Activated naive CD8-positive, alpha-beta T cell treated with anti-CD3 and anti-CD28 coated beads, Interleukin-2, amount 10 ng/mL, durations not matched to agents 7 days and 5 days (primary cell): Measurements from ENCODE around the gene RND3. TPM values are rescaled to one million over a fixed set of nuclear protein-coding genes. Genes with fewer than 3 reads are reported as not detected.

Source experiments
- ATAC-seq: fragments of 150-1000 bp; cut with Tn5 transposase; one replicate; pipeline ENCODE4 v1.10.0; 2021; ENCODE audit warnings: low read depth, moderate library complexity
- POLR2A ChIA-PET: fragments of 350-600 bp; sonication (Branson Sonifier 250); formaldehyde crosslinking; loops from one replicate; lab custom pipeline; 2021; ENCODE audit warnings: antibody characterized with exemption; lab: Charles Lee
- DNase-seq: peaks from one replicate; pipeline ENCODE4 v3.0.0; 2021
- H3K27ac Mint-ChIP-seq: one replicate; pipeline ENCODE4 v1.8.0; 2022; ENCODE audit warnings: mild to moderate bottlenecking, mixed read lengths
- H3K27me3 Mint-ChIP-seq: one replicate; pipeline ENCODE4 v1.8.0; 2022; ENCODE audit warnings: mild to moderate bottlenecking, moderate library complexity, mixed read lengths
- H3K36me3 Mint-ChIP-seq: one replicate; pipeline ENCODE4 v1.8.0; 2021; ENCODE audit warnings: mild to moderate bottlenecking, mixed read lengths
- H3K4me1 Mint-ChIP-seq: one replicate; pipeline ENCODE4 v1.8.0; 2021; ENCODE audit warnings: mixed read lengths
- H3K4me3 Mint-ChIP-seq: one replicate; pipeline ENCODE4 v1.8.0; 2022; ENCODE audit warnings: mild to moderate bottlenecking, moderate library complexity, mixed read lengths
- H3K9me3 Mint-ChIP-seq: one replicate; pipeline ENCODE4 v1.8.0; 2021; ENCODE audit warnings: mixed read lengths
- total RNA-seq, 2 experiments: library from RNA; stranded (reverse); gene quantifications; one replicate each; pipeline ENCODE4 v1.2.3, GENCODE V29; 2021

Gene RND3
- total RNA-seq = not detected

- POLR2A ChIA-PET = no interaction called here
- H3K36me3 Mint-ChIP-seq = peaks cover 2% of the 10 kb centered on the region
- no peaks in the 10 kb centered on the region for H3K9me3 Mint-ChIP-seq
- peak within 1 kb of the TSS; percentile 62 for H3K4me3 Mint-ChIP-seq
- DNase-seq (peak; percentile 46), ATAC-seq (peak; percentile 58)
- peaks cover 9% of the 10 kb centered on the region for H3K4me1 Mint-ChIP-seq
- peaks cover 49% of the 10 kb centered on the region for H3K27me3 Mint-ChIP-seq
- H3K27ac Mint-ChIP-seq = no peak within 1 kb of the TSS
Measured at GRCh38 chr2:150487537-150488429, at the start of gene RND3. TSS of gene RND3 (minus strand) at chr2:150487667. CDS start at chr2:150487417, 250 bp downstream.

GRCh38 chr2:150535176-150535575 lies 47.7 kb upstream of the RND3 start:
- no peaks in the 10 kb centered on the region for H3K27me3 Mint-ChIP-seq
- H3K4me1 Mint-ChIP-seq = no peaks in the 10 kb centered on the region
- POLR2A ChIA-PET = no interaction called here
- no peaks in the 10 kb centered on the region for H3K9me3 Mint-ChIP-seq
- no peak for ATAC-seq
- no peak for DNase-seq
- no peak overlapping the region for H3K4me3 Mint-ChIP-seq
- H3K36me3 Mint-ChIP-seq = no peaks in the 10 kb centered on the region
- H3K27ac Mint-ChIP-seq = no peak overlapping the region

GRCh38 chr2:150532879-150533278 lies 45.4 kb upstream of the RND3 start:
- DNase-seq (no peak), ATAC-seq (no peak)
- no peaks in the 10 kb centered on the region for H3K9me3 Mint-ChIP-seq
- peaks cover 1% of the 10 kb centered on the region for H3K4me1 Mint-ChIP-seq
- POLR2A ChIA-PET = no interaction called here
- no peak overlapping the region for H3K27ac Mint-ChIP-seq
- H3K36me3 Mint-ChIP-seq = no peaks in the 10 kb centered on the region
- H3K4me3 Mint-ChIP-seq = no peak overlapping the region
- H3K27me3 Mint-ChIP-seq = no peaks in the 10 kb centered on the region

GRCh38 chr2:150532020-150532419 lies 44.6 kb upstream of the RND3 start:
- ATAC-seq = no peak
- H3K36me3 Mint-ChIP-seq = no peaks in the 10 kb centered on the region
- peaks cover 1% of the 10 kb centered on the region for H3K4me1 Mint-ChIP-seq
- DNase-seq = no peak
- no peaks in the 10 kb centered on the region for H3K27me3 Mint-ChIP-seq
- H3K4me3 Mint-ChIP-seq = no peak overlapping the region
- no peak overlapping the region for H3K27ac Mint-ChIP-seq
- POLR2A ChIA-PET = no interaction called here
- no peaks in the 10 kb centered on the region for H3K9me3 Mint-ChIP-seq

DNA sequence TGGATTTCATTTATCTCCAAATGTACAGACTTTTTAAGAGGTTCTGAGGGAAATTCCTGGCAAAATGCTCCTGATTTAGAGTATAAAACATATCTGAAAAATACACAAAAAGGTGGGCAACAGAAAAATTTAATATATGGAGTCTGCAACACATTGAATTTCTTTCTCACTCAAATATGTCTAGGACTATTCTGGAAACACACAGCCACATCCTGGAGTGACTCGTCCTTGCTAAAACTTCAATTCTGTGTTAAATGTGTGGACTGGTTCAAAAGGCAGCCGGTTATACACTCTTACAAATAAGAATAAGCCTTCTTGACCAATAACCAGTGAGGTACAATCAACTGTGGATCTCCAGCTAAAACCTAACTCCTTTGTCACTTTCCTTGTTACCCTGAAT lies 44.1 kb upstream of the RND3 start:
- Mint-ChIP-seq H3K9me3 (no peaks in the 10 kb centered on the region), H3K27me3 (no peaks in the 10 kb centered on the region), H3K36me3 (no peaks in the 10 kb centered on the region), H3K4me3 (no peak overlapping the region), H3K4me1 (peaks cover 1% of the 10 kb centered on the region), H3K27ac (no peak overlapping the region)
- ATAC-seq (no peak), DNase-seq (no peak)
- POLR2A ChIA-PET = no interaction called here

DNA sequence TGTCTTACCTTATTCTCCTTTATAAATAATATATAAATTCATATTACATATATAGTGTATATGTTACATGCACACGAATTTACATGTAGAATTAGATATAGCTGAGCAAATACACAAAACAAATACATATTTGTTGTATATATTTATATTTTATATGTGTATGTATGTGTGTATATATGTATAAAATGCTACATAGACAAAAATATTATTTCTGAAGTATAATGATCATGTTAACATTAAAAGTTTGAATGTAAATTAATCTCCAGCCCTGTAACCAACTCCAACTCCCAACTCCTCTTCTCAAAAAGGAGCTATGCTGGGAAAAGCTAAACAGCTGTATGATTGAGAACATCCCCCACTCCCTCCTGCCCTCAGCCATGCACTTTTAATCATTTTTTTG lies 42.7 kb upstream of the RND3 start:
- POLR2A ChIA-PET = no interaction called here
- H3K36me3 Mint-ChIP-seq = no peaks in the 10 kb centered on the region
- no peaks in the 10 kb centered on the region for H3K9me3 Mint-ChIP-seq
- no peaks in the 10 kb centered on the region for H3K27me3 Mint-ChIP-seq
- peaks cover 1% of the 10 kb centered on the region for H3K4me1 Mint-ChIP-seq
- DNase-seq (no peak), ATAC-seq (no peak)
- no peak overlapping the region for H3K27ac Mint-ChIP-seq
- no peak overlapping the region for H3K4me3 Mint-ChIP-seq

- no peaks in the 10 kb centered on the region for H3K27me3 Mint-ChIP-seq
- DNase-seq (no peak), ATAC-seq (no peak)
- H3K4me3 Mint-ChIP-seq = no peak overlapping the region
- H3K9me3 Mint-ChIP-seq = no peaks in the 10 kb centered on the region
- H3K4me1 Mint-ChIP-seq = peaks cover 1% of the 10 kb centered on the region
- no peaks in the 10 kb centered on the region for H3K36me3 Mint-ChIP-seq
- POLR2A ChIA-PET = no interaction called here
- H3K27ac Mint-ChIP-seq = no peak overlapping the region
Measured at GRCh38 chr2:150528861-150529801, 41.7 kb upstream of the RND3 start.

DNA sequence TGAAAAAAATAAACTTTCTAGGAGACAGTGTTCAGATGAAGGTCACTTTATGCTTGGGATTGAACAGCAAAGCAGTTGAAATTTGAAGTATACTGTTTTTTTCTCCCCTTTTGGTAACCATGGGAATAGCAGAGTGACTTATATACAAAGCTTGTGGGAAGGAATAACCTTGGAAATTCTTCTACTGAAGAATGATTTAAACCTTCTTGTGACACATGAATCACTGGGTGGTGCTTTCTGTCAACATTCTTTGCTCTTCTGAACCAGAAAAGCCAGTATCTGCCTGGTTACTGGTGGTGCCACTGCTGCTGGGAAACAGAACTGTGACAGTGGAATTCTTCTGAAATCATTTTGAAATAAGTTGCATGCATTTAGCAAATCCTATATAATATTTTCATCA lies 39.4 kb upstream of the RND3 start:
- POLR2A ChIA-PET = no interaction called here
- no peaks in the 10 kb centered on the region for H3K36me3 Mint-ChIP-seq
- peaks cover 1% of the 10 kb centered on the region for H3K4me1 Mint-ChIP-seq
- no peaks in the 10 kb centered on the region for H3K9me3 Mint-ChIP-seq
- DNase-seq (no peak), ATAC-seq (no peak)
- no peak overlapping the region for H3K27ac Mint-ChIP-seq
- no peaks in the 10 kb centered on the region for H3K27me3 Mint-ChIP-seq
- H3K4me3 Mint-ChIP-seq = no peak overlapping the region

- POLR2A ChIA-PET = no interaction called here
- H3K4me3 Mint-ChIP-seq = no peak overlapping the region
Measured at GRCh38 chr2:150526006-150526405, 38.5 kb upstream of the RND3 start.

DNA sequence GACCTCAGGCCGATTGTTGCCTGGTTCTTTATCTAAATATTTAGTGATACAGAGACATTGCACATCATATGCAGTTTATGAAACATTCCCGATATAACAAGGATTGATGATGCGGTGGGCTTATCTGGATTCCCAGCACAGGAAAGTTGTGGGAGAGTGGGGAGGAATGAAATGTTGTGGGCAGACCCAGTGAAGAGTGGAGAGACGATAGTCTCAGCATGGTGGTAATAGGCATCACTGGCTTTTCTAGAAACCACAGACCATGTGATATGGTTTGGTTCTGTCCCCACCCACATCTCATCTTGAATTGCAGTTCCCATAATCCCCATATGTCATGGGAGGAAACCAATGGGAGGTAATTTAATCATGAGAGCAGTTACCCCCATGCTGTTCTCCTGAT lies 34.8 kb upstream of the RND3 start:
- H3K9me3 Mint-ChIP-seq = no peaks in the 10 kb centered on the region
- POLR2A ChIA-PET = no interaction called here
- ATAC-seq (no peak), DNase-seq (no peak)
- no peaks in the 10 kb centered on the region for H3K36me3 Mint-ChIP-seq
- H3K4me1 Mint-ChIP-seq = no peaks in the 10 kb centered on the region
- no peaks in the 10 kb centered on the region for H3K27me3 Mint-ChIP-seq
- H3K4me3 Mint-ChIP-seq = no peak overlapping the region
- H3K27ac Mint-ChIP-seq = no peak overlapping the region

More at GRCh38 chr2:150526006-150526405, 38.5 kb upstream of the RND3 start:
- Mint-ChIP-seq H3K4me1 (peaks cover 1% of the 10 kb centered on the region), H3K36me3 (no peaks in the 10 kb centered on the region), H3K9me3 (no peaks in the 10 kb centered on the region), H3K27me3 (no peaks in the 10 kb centered on the region), H3K27ac (no peak overlapping the region)
- DNase-seq (no peak), ATAC-seq (no peak)

GRCh38 chr2:150520887-150521664 lies 33.6 kb upstream of the RND3 start:
- H3K9me3 Mint-ChIP-seq = no peaks in the 10 kb centered on the region
- H3K4me1 Mint-ChIP-seq = no peaks in the 10 kb centered on the region

GRCh38 chr2:150520033-150520432 lies 32.6 kb upstream of the RND3 start:
- no peak overlapping the region for H3K4me3 Mint-ChIP-seq
- H3K4me1 Mint-ChIP-seq = no peaks in the 10 kb centered on the region
- H3K9me3 Mint-ChIP-seq = no peaks in the 10 kb centered on the region
- POLR2A ChIA-PET = no interaction called here
- H3K27me3 Mint-ChIP-seq = no peaks in the 10 kb centered on the region
- ATAC-seq = no peak
- H3K27ac Mint-ChIP-seq = no peak overlapping the region
- DNase-seq = no peak
- no peaks in the 10 kb centered on the region for H3K36me3 Mint-ChIP-seq

More at GRCh38 chr2:150520887-150521664, 33.6 kb upstream of the RND3 start:
- no peak overlapping the region for H3K4me3 Mint-ChIP-seq
- DNase-seq (no peak), ATAC-seq (no peak)
- H3K36me3 Mint-ChIP-seq = no peaks in the 10 kb centered on the region
- H3K27me3 Mint-ChIP-seq = no peaks in the 10 kb centered on the region
- POLR2A ChIA-PET = no interaction called here
- no peak overlapping the region for H3K27ac Mint-ChIP-seq
